Hepatocyte (in vitro differentiated cells): ENCODE results near the gene SPG11. TPM values are rescaled to one million over a fixed set of nuclear protein-coding genes. Genes with fewer than 3 reads are reported as not detected.
"Not testable (repeated sequence)": the region's sequence is repeated elsewhere in the genome, so short reads cannot be mapped to it uniquely, and the experiment has no call there.

Experiments
- DNase-seq: peaks from one replicate; pipeline ENCODE4 v3.0.0-alpha.2; 2016; ENCODE audit warnings: low spot score
- H2AFZ ChIP-seq: fragments of 200-600 bp; sonication (generic); 2 replicates; pipeline ENCODE4 v1.6.0; 2016; ENCODE audit warnings: antibody characterized with exemption, mild to moderate bottlenecking
- H3K27ac ChIP-seq: fragments of 200-600 bp; sonication (generic); 2 replicates; pipeline ENCODE4 v1.5.1; 2016; ENCODE audit warnings: mild to moderate bottlenecking
- H3K27me3 ChIP-seq: fragments of 200-600 bp; sonication (generic); 2 replicates; pipeline ENCODE4 v1.6.1; 2016
- H3K36me3 ChIP-seq: fragments of 200-600 bp; sonication (generic); replicated peaks from 2 replicates; pipeline ENCODE4 v1.5.1; 2016; ENCODE audit warnings: low read depth; ENCODE audit not compliant: insufficient read depth
- H3K4me1 ChIP-seq: fragments of 200-600 bp; sonication (generic); 2 replicates; pipeline ENCODE4 v1.5.1; 2016; ENCODE audit warnings: mild to moderate bottlenecking, moderate library complexity; ENCODE audit not compliant: insufficient read depth
- H3K4me2 ChIP-seq: fragments of 200-600 bp; sonication (generic); 2 replicates; pipeline ENCODE4 v1.6.0; 2016
- H3K4me3 ChIP-seq: fragments of 200-600 bp; sonication (generic); 2 replicates; pipeline ENCODE4 v1.5.1; 2016; ENCODE audit warnings: mild to moderate bottlenecking
- H3K79me2 ChIP-seq: fragments of 200-600 bp; sonication (generic); 2 replicates; pipeline ENCODE4 v1.6.0; 2017; ENCODE audit warnings: mild to moderate bottlenecking
- H3K9me2 ChIP-seq: fragments of 200-600 bp; sonication (generic); replicated peaks from 2 replicates; pipeline ENCODE4 v1.6.0; 2017; ENCODE audit warnings: mild to moderate bottlenecking; ENCODE audit not compliant: insufficient read depth
- H3K9me3 ChIP-seq: fragments of 200-600 bp; sonication (generic); 2 replicates; pipeline ENCODE4 v1.5.1; 2016; ENCODE audit warnings: low read depth, mild to moderate bottlenecking
- H4K20me1 ChIP-seq: fragments of 200-600 bp; sonication (generic); 2 replicates; pipeline ENCODE4 v1.6.0; 2016; ENCODE audit warnings: mild to moderate bottlenecking; ENCODE audit not compliant: insufficient read depth, poor library complexity, severe bottlenecking
- CTCF ChIP-seq: fragments of 200-600 bp; sonication (generic); IDR thresholded peaks from 2 replicates; pipeline ENCODE4 v1.5.1; 2016; ENCODE audit warnings: antibody characterized with exemption, mild to moderate bottlenecking; ENCODE audit not compliant: poor library complexity
- EZH2 ChIP-seq: fragments of 200-600 bp; sonication (generic); IDR thresholded peaks from 2 replicates; pipeline ENCODE4 v1.6.1; 2016; ENCODE audit warnings: antibody characterized with exemption, mild to moderate bottlenecking, borderline replicate concordance
- EZH2phosphoT487 ChIP-seq: fragments of 200-600 bp; sonication (generic); IDR thresholded peaks from one replicate; pipeline ENCODE4 v1.6.1; 2018; ENCODE audit warnings: antibody characterized with exemption, mild to moderate bottlenecking, low read depth, moderate library complexity; ENCODE audit not compliant: unreplicated experiment, severe bottlenecking
- WGBS: methylation state at CpG from one replicate; pipeline ENCODE4 v1.1.6; 2016; ENCODE audit warnings: low lambda C conversion rate; ENCODE audit errors: missing lambda C conversion rate; 5-methylcytosine and 5-hydroxymethylcytosine counted together
- polyA plus RNA-seq: library from polyadenylated mRNA; unstranded; fragments of >200 nt; fragmentation: Nextera tagmentation; extraction: Ambion mirVana; gene quantifications from 2 replicates; pipeline ENCODE4 v1.2.1, GENCODE V29; 2016
- total RNA-seq: library from RNA; depleted of rRNA; stranded (reverse); fragments of >200 nt; gene quantifications from 2 replicates; pipeline ENCODE4 v1.2.3, GENCODE V29; 2014

SPG11 gene
- total and polyA plus RNA-seq, 2 experiments from 2014 or later, result 28.2 to 70.3 TPM

DNA sequence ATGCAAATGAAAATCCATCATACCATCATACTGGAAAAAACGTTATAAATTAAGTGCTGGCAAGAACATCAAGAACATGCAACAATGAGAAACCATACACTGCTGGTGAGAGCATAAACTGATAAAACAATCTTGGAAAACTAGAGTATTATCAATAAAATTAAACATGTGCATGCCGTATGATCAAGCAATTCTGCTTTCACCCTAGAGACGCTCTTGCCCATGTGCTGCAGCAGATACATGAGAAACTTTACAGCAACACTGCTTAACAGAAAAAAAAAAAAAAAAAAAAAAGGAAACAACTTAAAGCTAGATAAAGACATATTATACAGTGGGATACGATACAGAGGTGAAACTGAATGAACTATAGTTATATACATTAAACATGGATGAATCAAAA is 21.8 kb downstream of the SPG11 start:
- Histone ChIP-seq H3K27ac (no peak overlapping the region), H2AFZ (no peak overlapping the region), H3K4me2 (no peak overlapping the region), H3K36me3 (peaks cover 1% of the 10 kb centered on the region), H3K4me3 (no peak overlapping the region), H3K9me2 (no peaks in the 10 kb centered on the region), H3K79me2 (peaks cover 40% of the 10 kb centered on the region), H4K20me1 (peaks cover 5% of the 10 kb centered on the region), H3K4me1 (no peaks in the 10 kb centered on the region), H3K9me3 (peaks cover 10% of the 10 kb centered on the region), H3K27me3 (no peaks in the 10 kb centered on the region)
- DNase-seq, result no peak
- 97% methylated on average over 4 of the region's 4 CpGs for WGBS
- TF ChIP-seq EZH2phosphoT487 (no peak), CTCF (no peak), EZH2 (no peak)

DNA sequence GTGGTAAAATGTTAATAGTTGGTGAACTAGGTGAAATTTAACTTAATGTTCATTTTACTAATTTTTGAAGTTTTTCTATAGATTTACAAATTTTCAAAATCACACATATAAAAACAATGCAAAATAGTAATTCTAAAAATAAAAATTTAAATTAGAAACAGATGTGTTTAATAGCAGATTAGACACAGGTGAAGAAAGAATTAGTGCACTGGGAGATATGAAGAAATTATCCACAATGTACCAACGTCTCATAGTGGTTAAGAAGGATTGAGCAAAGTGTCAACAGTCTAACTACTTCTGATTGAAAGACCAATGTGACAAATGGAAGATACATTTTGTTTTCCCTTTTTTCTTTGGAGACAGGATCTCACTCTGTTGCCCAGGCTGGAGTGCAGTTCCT is 26.5 kb downstream of the SPG11 start:
- no peak for DNase-seq
- Histone ChIP-seq H3K36me3 (peaks cover 1% of the 10 kb centered on the region), H3K9me3 (no peaks in the 10 kb centered on the region), H3K4me2 (no peak overlapping the region), H3K79me2 (peaks cover 15% of the 10 kb centered on the region), H3K9me2 (no peaks in the 10 kb centered on the region), H3K4me3 (no peak overlapping the region), H3K4me1 (no peaks in the 10 kb centered on the region), H3K27ac (no peak overlapping the region), H3K27me3 (no peaks in the 10 kb centered on the region), H2AFZ (no peak overlapping the region), H4K20me1 (peaks cover 5% of the 10 kb centered on the region)
- TF ChIP-seq EZH2 (no peak), CTCF (no peak), EZH2phosphoT487 (no peak)
- 90% methylated on average over 1 of the region's 1 CpG for WGBS

GRCh38 chr15:44633603-44634002 is 29.9 kb downstream of the SPG11 start:
- Histone ChIP-seq H3K4me1 (no peaks in the 10 kb centered on the region), H3K9me3 (no peaks in the 10 kb centered on the region), H4K20me1 (no peaks in the 10 kb centered on the region), H3K36me3 (peaks cover 10% of the 10 kb centered on the region), H2AFZ (no peak overlapping the region), H3K27ac (no peak overlapping the region), H3K4me2 (no peak overlapping the region), H3K9me2 (no peaks in the 10 kb centered on the region), H3K4me3 (no peak overlapping the region), H3K79me2 (no peaks in the 10 kb centered on the region), H3K27me3 (no peaks in the 10 kb centered on the region)
- DNase-seq, result no peak
- 97% methylated on average over 5 of the region's 5 CpGs for WGBS
- TF ChIP-seq EZH2, result no peak
- no peak for TF ChIP-seq CTCF
- no peak for TF ChIP-seq EZH2phosphoT487

- H3K9me3 ChIP-seq, H3K79me2 ChIP-seq, DNase-seq, H3K27ac ChIP-seq, H3K27me3 ChIP-seq, H3K4me3 ChIP-seq, H3K36me3 ChIP-seq, H2AFZ ChIP-seq, H3K9me2 ChIP-seq, H3K4me1 ChIP-seq, H4K20me1 ChIP-seq, H3K4me2 ChIP-seq: not testable (repeated sequence)
- WGBS, result 94% methylated on average over 2 of the region's 2 CpGs
Measured at GRCh38 chr15:44625286-44625685, 38.2 kb downstream of the SPG11 start.
